Skeletal muscle satellite cell (primary cell): ENCODE results near the gene TAF11L9. TPM values are rescaled to one million over a fixed set of nuclear protein-coding genes. Genes with fewer than 3 reads are reported as not detected.
"Not testable (repeated sequence)": the region's sequence is repeated elsewhere in the genome, so short reads cannot be mapped to it uniquely, and the experiment has no call there.

Experiments used
- H3K27me3 ChIP-seq: 2 replicates; pipeline ENCODE4 v1.7.0; 2013; ENCODE audit warnings: low read length; ENCODE audit not compliant: control insufficient read depth, insufficient read depth
- H3K36me3 ChIP-seq: 2 replicates; pipeline ENCODE4 v1.7.0; 2013; ENCODE audit warnings: mild to moderate bottlenecking, control low read depth, low read length; ENCODE audit not compliant: insufficient read depth
- H3K4me1 ChIP-seq: 2 replicates; pipeline ENCODE4 v1.7.0; 2013; ENCODE audit warnings: low read length; ENCODE audit not compliant: control insufficient read depth, insufficient read depth
- H3K4me2 ChIP-seq: 2 replicates; pipeline ENCODE4 v1.7.0; 2013; ENCODE audit warnings: mild to moderate bottlenecking, low read length
- H3K4me3 ChIP-seq: 2 replicates; pipeline ENCODE4 v1.7.0; 2013; ENCODE audit warnings: low read length
- H3K9ac ChIP-seq: 2 replicates; pipeline ENCODE4 v1.7.0; 2013; ENCODE audit warnings: mild to moderate bottlenecking, low read depth, low read length, moderate library complexity
- H3K9me3 ChIP-seq: replicated peaks from 2 replicates; pipeline ENCODE4 v1.7.0; 2013; ENCODE audit warnings: mild to moderate bottlenecking, control low read depth, low read length
- small RNA-seq: library from RNA; depleted of rRNA; stranded (forward); fragments of <200 nt; gene quantifications from one replicate; pipeline ENCODE3, GENCODE V24; 2012

TAF11L9 gene

DNA sequence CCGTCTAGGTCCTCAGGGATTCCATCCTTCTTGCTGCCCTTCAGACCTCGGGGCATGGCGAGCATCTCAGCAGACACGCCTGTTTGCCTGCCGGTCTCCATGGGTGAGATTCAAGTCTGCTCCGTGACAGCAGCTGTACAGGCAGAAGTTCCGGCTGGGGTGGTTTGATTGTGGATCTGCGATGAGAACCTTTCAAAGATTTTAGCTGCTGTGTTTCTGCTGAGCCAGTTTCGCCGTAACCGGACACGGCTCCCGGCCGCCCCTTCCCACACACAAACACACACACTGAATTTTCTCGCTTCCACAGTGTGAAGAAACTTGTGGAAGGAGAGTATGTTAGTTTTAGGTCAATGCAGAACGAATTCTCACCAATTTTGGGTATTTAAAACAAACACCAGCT, 3.3 kb downstream of the TAF11L9 start, which contains the start of gene TAF11L8:
Gene TAF11L8 (minus strand): TSS at position 101 of the 400 bp plus-strand sequence.
- H3K4me2 ChIP-seq, H3K9ac ChIP-seq, H3K4me3 ChIP-seq, H3K27me3 ChIP-seq, H3K36me3 ChIP-seq, H3K4me1 ChIP-seq, H3K9me3 ChIP-seq: not testable (repeated sequence)

- H3K9me3 ChIP-seq, H3K9ac ChIP-seq, H3K4me1 ChIP-seq, H3K36me3 ChIP-seq, H3K27me3 ChIP-seq, H3K4me2 ChIP-seq, H3K4me3 ChIP-seq: not testable (repeated sequence)
Observed at GRCh38 chr5:17585658-17586057, 8.5 kb downstream of the TAF11L9 start, which contains the start of gene TAF11L7. Gene TAF11L7, minus strand, starts transcription at chr5:17585758.

Small RNA genes lying within 50 kb of the gene (small RNA-seq; reads per million reads assigned to genes)
- gene AC233724.3 (not detected), gene AC233724.4 (not detected), gene AC233724.6 (not detected), gene AC233724.7 (not detected)
